NB4 (cell line): ENCODE data around the gene GPX4.

Source experiments
- DNase-seq: peaks from one replicate; pipeline ENCODE4 v3.0.0; 2010; ENCODE audit warnings: low read depth
- H3K4me3 ChIP-seq: one replicate; pipeline ENCODE4 v1.5.1; 2011; ENCODE audit warnings: mild to moderate bottlenecking, low read depth, low read length, moderate library complexity
- CTCF ChIP-seq: IDR thresholded peaks from one replicate; pipeline ENCODE4 v1.5.1; 2012; ENCODE audit warnings: low read depth, low read length
- MAX ChIP-seq: IDR thresholded peaks from 2 replicates; pipeline ENCODE4 v1.6.1; 2011; ENCODE audit warnings: low read depth, low read length
- MYC ChIP-seq: IDR thresholded peaks from 2 replicates; pipeline ENCODE4 v1.6.1; 2011; ENCODE audit warnings: low read depth, low read length
- POLR2A ChIP-seq: IDR thresholded peaks from 2 replicates; pipeline ENCODE4 v1.6.1; 2011; ENCODE audit warnings: mild to moderate bottlenecking; ENCODE audit not compliant: insufficient read length; ENCODE audit errors: extremely low read depth

Gene GPX4

GRCh38 chr19:1151917-1152587 is 48.3 kb downstream of the GPX4 start:
- no peak overlapping the region for H3K4me3 ChIP-seq
- no peak for TF ChIP-seq CTCF
- TF ChIP-seq POLR2A, result no peak
- TF ChIP-seq MAX, result no peak
- no peak for TF ChIP-seq MYC
- no peak for DNase-seq

- no peak overlapping the region for H3K4me3 ChIP-seq
- DNase-seq, result no peak
- no peak for TF ChIP-seq MAX
- no peak for TF ChIP-seq CTCF
- TF ChIP-seq MYC, result no peak
- TF ChIP-seq POLR2A, result no peak
Measured at GRCh38 chr19:1153891-1154730, 50.3 kb downstream of the GPX4 start.

GRCh38 chr19:1154731-1155351 is 51.0 kb downstream of the GPX4 start:
- peak; percentile 9; the same call in 1 of the 2 replicates for TF ChIP-seq MAX
- no peak for TF ChIP-seq CTCF
- DNase-seq, result peak; percentile 85
- no peak overlapping the region for H3K4me3 ChIP-seq

- TF ChIP-seq CTCF (no peak), MAX (no peak), MYC (no peak), POLR2A (no peak)
- peak; percentile 64 for DNase-seq
- no peak overlapping the region for H3K4me3 ChIP-seq
Measured at GRCh38 chr19:1155352-1156304, 51.8 kb downstream of the GPX4 start.
